Activated T-cell treated with anti-CD3 and anti-CD28 coated beads, Interleukin-2, amount 50 U/mL, for 72 hours (primary cell): ENCODE measurements around the gene MOB3B. TPM values are rescaled to one million over a fixed set of nuclear protein-coding genes. Genes with fewer than 3 reads are reported as not detected.
"Not testable (repeated sequence)": the region's sequence is repeated elsewhere in the genome, so short reads cannot be mapped to it uniquely, and the experiment has no call there.

ENCODE experiments used
- ATAC-seq, 2 donors: fragments of 150-1000 bp; cut with Tn5 transposase; replicated peaks in 1 of 2; 2 replicates each; pipeline ENCODE4 v1.10.0; 2021; ENCODE audit warnings: moderate library complexity in 2 of 2, mild to moderate bottlenecking in 1 of 2
- DNase-seq, 2 donors: peaks; one replicate each; pipeline ENCODE4 v3.0.0; 2021 to 2022; ENCODE audit warnings: mixed read lengths in 1 of 2
- H3K27ac Mint-ChIP-seq: one replicate; pipeline ENCODE4 v1.8.0; 2022; ENCODE audit warnings: mild to moderate bottlenecking, moderate library complexity, mixed read lengths
- H3K27me3 Mint-ChIP-seq: one replicate; pipeline ENCODE4 v1.8.0; 2022; ENCODE audit warnings: low read depth, mixed read lengths
- H3K36me3 Mint-ChIP-seq, 2 donors: one replicate each; pipeline ENCODE4 v1.8.0; 2022; ENCODE audit warnings: mixed read lengths in 2 of 2, mild to moderate bottlenecking in 1 of 2; ENCODE audit not compliant: insufficient read depth in 2 of 2
- H3K4me1 Mint-ChIP-seq: one replicate; pipeline ENCODE4 v1.8.0; 2022; ENCODE audit warnings: low read depth, mixed read lengths
- H3K4me3 Mint-ChIP-seq, 2 donors: one replicate each; pipeline ENCODE4 v1.8.0; 2022; ENCODE audit warnings: mild to moderate bottlenecking in 2 of 2, mixed read lengths in 2 of 2, moderate library complexity in 2 of 2
- H3K9me3 Mint-ChIP-seq, 2 donors: one replicate each; pipeline ENCODE4 v1.8.0; 2022; ENCODE audit warnings: mixed read lengths in 2 of 2
- total RNA-seq, 2 donors: library from RNA; stranded (reverse); gene quantifications; one replicate each; pipeline ENCODE4 v1.2.3, GENCODE V29; 2022

MOB3B gene
- total RNA-seq, 2 donors from 2014 or later, result 1.3 to 1.6 TPM

DNA sequence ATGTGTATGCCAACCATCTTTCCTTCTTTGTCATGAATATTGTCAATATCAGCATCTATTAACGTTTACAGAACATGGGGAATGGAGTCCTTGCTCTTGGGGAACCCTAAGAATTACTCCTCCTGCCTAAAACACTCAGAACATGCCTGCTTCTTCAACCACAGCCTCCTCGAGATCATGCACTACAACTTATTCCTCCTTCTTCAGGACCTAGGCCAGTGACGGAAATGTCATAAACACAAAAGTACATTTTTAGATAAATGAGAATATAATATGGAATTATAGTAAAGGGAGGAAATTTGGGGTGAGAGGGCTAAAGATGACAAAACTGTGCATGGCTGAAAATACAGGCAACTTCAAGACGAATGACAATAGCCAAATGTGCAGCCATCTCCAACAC lies 8.6 kb downstream of the MOB3B start:
- DNase-seq (no peak), ATAC-seq (no peak)
- Mint-ChIP-seq H3K4me3 (no peak overlapping the region), H3K4me1 (peaks cover 9% of the 10 kb centered on the region), H3K27me3 (no peaks in the 10 kb centered on the region), H3K27ac (no peak overlapping the region), H3K36me3 (no peaks in the 10 kb centered on the region), H3K9me3 (no peaks in the 10 kb centered on the region)

DNA sequence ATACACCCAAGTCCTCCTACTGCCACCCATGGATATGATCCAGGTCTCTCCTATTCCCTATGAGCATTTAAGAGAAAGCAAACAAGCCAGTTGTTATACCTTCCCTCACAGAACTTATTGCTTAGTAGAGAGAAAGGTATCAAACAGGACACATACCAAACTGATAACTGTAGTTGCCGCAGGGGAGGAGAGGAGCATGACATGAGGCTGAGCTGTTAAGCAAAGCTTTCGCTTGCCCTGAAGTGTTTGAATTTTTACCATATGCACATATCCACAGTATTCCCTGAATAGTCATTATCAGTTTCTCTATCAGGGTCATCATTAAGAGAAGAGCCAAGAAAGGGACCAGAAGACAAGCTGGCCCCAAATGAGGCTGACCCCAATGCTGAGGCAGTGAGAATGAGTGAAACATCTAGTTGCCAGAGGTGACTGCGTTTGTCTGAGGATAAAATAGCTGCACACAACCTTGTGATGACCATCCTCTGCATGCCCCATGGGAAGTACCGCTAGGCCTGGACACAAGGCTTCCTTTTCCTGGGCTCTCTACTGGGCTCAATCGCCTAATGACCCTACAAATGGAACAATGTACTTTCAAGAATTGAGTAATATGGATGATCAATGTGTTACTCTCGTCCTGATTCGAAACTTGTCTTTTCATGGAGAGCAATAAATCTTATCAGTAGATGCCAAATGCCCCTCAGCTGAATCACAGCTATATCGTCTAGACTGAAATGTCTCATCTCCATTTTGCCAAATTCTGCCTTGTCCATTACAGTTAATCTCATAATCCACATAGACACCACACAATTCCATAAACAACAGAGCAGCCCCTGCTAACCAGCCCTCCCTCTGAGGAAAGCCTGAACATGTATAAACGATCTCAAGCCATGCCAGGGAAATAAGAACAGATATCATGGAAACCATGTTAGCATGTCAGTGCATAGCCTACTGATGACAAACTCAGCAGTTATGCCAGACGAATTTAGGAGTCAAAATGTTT lies 9.8 kb downstream of the MOB3B start:
- Mint-ChIP-seq H3K36me3 (no peaks in the 10 kb centered on the region), H3K4me3 (no peak overlapping the region), H3K9me3 (no peaks in the 10 kb centered on the region), H3K27ac (no peak overlapping the region), H3K27me3 (no peaks in the 10 kb centered on the region), H3K4me1 (peaks cover 5% of the 10 kb centered on the region)
- no peak for DNase-seq
- ATAC-seq, result no peak

DNA sequence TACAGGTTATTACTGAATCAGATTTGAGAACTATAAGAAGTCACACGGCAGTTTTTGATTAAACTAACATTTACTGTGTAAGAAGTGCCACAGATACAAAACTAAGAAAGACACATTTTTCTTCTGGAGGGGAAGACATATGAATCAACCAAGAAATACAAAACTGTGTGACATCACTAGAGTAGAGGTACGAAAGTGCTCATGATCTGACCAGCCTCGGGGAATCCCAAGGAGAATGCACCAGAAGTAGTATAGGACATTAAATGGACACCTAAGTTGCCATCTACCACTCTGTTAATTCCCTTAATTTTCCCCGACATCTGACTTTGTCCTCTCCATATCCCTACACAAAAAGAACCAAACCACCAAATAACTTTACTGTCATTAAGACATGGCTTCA lies 10.8 kb downstream of the MOB3B start:
- H3K4me1 Mint-ChIP-seq, result no peaks in the 10 kb centered on the region
- H3K27me3 Mint-ChIP-seq, result no peaks in the 10 kb centered on the region
- no peak overlapping the region for H3K4me3 Mint-ChIP-seq
- no peaks in the 10 kb centered on the region for H3K36me3 Mint-ChIP-seq
- H3K9me3 Mint-ChIP-seq, result no peaks in the 10 kb centered on the region
- DNase-seq (no peak), ATAC-seq (no peak)
- no peak overlapping the region for H3K27ac Mint-ChIP-seq

DNA sequence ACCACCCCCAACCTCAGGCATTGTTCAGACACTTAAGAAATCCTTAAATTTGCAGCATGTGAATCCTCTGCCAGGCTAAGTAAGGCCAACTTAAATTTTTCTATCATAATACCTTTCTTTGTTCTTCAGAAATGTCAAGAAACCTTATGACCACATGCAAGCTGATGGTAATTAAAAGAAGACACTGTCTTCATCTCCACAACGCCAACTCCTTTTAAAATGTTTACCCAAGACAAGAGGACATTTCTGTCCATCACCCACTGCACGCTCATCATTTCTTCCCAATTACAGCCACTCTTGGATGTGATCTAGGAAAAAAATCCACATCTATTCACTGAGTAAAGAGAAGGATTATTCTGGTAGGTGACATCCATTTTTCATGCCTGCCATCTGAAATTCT lies 11.6 kb downstream of the MOB3B start:
- no peaks in the 10 kb centered on the region for H3K36me3 Mint-ChIP-seq
- no peak for ATAC-seq
- no peaks in the 10 kb centered on the region for H3K9me3 Mint-ChIP-seq
- no peaks in the 10 kb centered on the region for H3K27me3 Mint-ChIP-seq
- no peak overlapping the region for H3K27ac Mint-ChIP-seq
- H3K4me1 Mint-ChIP-seq, result no peaks in the 10 kb centered on the region
- H3K4me3 Mint-ChIP-seq, result no peak overlapping the region
- DNase-seq, result no peak

DNA sequence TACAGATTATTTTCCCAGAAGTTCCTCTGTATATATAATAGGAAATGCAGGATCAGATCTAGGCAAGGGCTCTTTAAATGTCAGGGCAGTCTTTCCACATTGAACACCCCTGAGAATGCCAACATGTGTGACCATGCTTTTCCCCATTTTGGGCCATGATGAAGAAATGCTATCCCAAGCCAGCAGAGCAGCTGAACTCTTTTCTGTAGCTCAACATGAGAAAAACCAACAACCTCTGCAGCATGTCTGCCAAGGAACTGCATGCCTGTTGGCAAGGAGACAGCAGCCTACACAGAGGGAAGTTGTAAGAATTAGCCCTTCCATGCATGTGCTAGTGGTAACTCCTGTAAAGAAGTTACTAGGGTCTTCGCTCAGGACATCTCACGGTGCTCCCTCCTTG lies 15.1 kb downstream of the MOB3B start:
- Mint-ChIP-seq H3K36me3 (no peaks in the 10 kb centered on the region), H3K4me1 (no peaks in the 10 kb centered on the region), H3K27me3 (no peaks in the 10 kb centered on the region), H3K4me3 (no peak overlapping the region), H3K27ac (no peak overlapping the region), H3K9me3 (no peaks in the 10 kb centered on the region)
- no peak for ATAC-seq
- no peak for DNase-seq

DNA sequence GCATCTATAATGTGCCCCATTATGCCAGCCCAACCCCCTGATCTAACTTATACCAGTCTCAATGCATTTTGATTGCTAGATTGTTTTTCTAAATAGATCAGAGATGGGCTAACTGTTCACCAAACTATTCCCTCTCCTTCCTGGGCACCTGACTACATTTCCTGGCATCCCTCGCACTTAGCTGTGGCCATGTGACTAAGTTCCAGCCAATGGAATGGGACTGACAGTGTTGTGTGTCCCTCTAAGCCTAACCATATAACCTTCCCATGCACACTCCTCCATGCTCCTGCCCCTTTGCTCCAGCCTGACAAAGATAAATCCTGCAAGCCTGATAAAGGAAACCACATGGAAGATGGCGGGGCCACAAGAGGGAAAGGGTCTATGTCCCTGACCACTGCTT lies 17.8 kb downstream of the MOB3B start:
- Mint-ChIP-seq H3K4me1 (no peaks in the 10 kb centered on the region), H3K9me3 (no peaks in the 10 kb centered on the region), H3K36me3 (no peaks in the 10 kb centered on the region), H3K27ac (no peak overlapping the region), H3K27me3 (no peaks in the 10 kb centered on the region), H3K4me3 (no peak overlapping the region)
- DNase-seq (no peak), ATAC-seq (no peak)

DNA sequence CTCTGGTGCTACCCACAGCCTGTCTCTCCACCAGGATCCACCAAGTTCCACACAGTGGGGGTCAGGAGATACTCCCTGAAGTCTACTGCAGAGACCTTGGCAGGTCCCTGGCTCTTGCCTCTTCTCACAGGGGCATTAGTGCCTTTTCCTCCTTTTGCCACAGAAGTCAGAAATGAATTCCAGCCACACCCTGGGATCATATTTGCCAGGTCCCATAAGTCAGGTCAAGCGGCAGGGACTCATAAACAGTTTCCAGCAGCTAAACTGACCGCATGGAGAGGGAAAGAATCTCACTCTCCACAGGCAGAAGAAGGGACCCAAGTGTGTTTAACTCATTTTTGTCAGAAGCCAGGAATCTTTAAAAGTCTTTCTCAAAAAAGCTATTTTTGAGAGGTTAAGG lies 18.8 kb downstream of the MOB3B start:
- Mint-ChIP-seq H3K4me1 (peaks cover 7% of the 10 kb centered on the region), H3K4me3 (no peak overlapping the region), H3K9me3 (no peaks in the 10 kb centered on the region), H3K27me3 (no peaks in the 10 kb centered on the region), H3K27ac (no peak overlapping the region), H3K36me3 (no peaks in the 10 kb centered on the region)
- DNase-seq (no peak), ATAC-seq (no peak)

DNA sequence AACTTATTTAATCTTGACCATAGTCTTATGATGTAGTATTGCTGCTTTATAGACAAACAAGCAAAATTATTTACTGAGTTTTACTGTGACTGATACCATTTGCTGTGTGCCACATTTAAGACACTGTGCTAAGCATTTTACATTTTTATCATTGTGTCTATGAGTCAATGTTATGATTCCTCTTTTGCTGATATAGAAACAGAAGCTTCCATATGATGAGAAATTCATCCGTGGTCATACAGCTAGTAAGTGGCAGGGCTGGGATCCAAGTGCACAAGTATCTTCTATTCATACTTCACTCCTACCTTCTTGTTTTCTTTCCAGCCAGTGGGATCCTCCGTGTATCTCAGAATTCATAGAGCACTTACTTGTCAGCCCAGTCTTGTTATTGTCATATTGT lies 22.6 kb downstream of the MOB3B start:
- H3K4me1 Mint-ChIP-seq, result peaks cover 21% of the 10 kb centered on the region
- no peaks in the 10 kb centered on the region for H3K27me3 Mint-ChIP-seq
- no peaks in the 10 kb centered on the region for H3K36me3 Mint-ChIP-seq
- H3K27ac Mint-ChIP-seq, result no peak overlapping the region
- ATAC-seq (no peak), DNase-seq (no peak)
- H3K9me3 Mint-ChIP-seq, result no peaks in the 10 kb centered on the region
- H3K4me3 Mint-ChIP-seq, result no peak overlapping the region

DNA sequence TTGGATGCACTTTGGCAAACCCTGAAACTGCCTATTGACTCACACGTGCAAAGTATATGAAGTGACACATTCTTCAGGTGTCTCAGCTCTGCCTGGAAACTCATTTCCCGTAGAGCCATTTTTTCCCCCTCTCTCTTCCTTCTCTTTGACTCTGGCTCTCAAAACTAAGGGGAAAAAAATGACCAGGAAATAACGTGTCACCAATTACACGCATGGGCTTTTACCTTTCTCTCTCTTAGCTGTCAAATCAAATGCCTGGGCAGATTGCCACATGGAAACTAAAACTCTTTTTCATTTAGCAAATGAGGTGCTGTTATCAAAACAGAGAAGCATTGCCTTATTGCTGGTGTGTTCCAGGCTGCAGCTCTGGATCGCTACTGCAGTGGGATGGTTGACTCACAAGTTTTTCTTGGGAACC lies 23.9 kb downstream of the MOB3B start:
- Mint-ChIP-seq H3K27me3 (no peaks in the 10 kb centered on the region), H3K9me3 (peaks cover 2% of the 10 kb centered on the region in 2 donors), H3K4me1 (peaks cover 21% of the 10 kb centered on the region), H3K27ac (no peak overlapping the region), H3K36me3 (peaks cover 0 to 2% of the 10 kb centered on the region in 2 donors), H3K4me3 (no peak overlapping the region)
- ATAC-seq (peak; percentile 63 to 68), DNase-seq (no peak)

DNA sequence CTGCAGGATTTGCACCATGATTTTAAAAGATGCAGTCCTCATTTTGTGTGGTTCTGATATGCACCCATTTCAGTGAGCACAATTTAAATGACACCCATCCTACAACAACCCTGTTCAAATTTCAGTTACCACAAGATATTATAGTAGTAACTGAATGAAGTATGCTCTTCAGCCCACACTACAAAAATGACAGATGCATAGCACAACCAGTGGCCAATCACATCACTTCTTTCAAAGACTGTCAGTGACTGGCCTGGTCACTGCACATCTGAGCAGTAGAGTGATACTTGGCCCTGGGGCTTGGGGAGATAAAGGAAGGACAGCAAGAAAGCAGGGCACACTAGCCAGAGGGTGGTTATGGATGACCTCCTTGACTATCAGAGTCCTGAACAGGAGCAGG lies 25.4 kb downstream of the MOB3B start:
- Mint-ChIP-seq H3K9me3 (peaks cover 2% of the 10 kb centered on the region in 2 donors), H3K36me3 (peaks cover 0 to 2% of the 10 kb centered on the region in 2 donors), H3K27ac (no peak overlapping the region), H3K27me3 (no peaks in the 10 kb centered on the region), H3K4me1 (peaks cover 32% of the 10 kb centered on the region), H3K4me3 (no peak overlapping the region)
- ATAC-seq, result peak; percentile 65 to 76
- no peak for DNase-seq

DNA sequence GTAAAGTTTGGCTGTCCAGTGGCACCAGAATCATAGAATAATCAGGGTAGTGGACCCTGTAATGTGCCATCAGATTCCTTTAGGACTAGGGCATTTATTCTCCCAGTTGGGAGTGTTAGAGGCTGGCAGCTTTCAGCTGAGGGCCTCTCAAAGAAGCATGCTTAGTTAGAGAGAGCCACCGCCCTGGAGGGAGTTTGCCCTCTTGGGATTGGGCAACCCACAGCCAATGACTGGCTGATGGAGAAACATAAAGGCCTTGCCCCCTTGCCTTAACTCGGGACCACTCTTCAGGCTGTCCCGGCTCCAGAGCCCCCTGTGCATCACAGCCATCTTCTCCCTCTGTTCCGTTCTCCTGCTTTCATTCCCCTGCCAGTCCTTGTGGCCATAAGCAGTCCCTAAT lies 26.0 kb downstream of the MOB3B start:
- Mint-ChIP-seq H3K4me1 (peaks cover 35% of the 10 kb centered on the region), H3K27ac (no peak overlapping the region), H3K36me3 (peaks cover 0 to 2% of the 10 kb centered on the region in 2 donors), H3K4me3 (no peak overlapping the region), H3K9me3 (peaks cover 2% of the 10 kb centered on the region in 2 donors), H3K27me3 (no peaks in the 10 kb centered on the region)
- ATAC-seq, result no peak
- DNase-seq, result no peak

DNA sequence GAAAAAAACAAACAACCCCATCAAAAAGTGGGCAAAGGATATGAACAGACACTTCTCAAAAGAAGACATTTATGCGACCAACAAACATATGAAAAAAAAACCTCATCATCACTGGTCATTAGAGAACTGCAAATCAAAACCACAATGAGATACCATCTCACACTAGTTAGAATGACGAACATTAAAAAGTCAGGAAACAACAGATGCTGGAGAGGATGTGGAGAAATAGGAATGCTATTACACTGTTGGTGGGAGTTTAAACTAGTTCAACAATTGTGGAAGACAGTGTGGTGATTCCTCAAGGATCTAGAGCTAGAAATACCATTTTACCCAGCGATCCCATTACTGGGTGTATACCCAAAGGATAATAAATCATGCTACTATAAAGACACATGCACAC lies 28.7 kb downstream of the MOB3B start:
- not testable (repeated sequence) for H3K27ac Mint-ChIP-seq, H3K4me3 Mint-ChIP-seq, H3K27me3 Mint-ChIP-seq, H3K9me3 Mint-ChIP-seq, H3K36me3 Mint-ChIP-seq, ATAC-seq, DNase-seq
- peaks cover 29% of the 10 kb centered on the region for H3K4me1 Mint-ChIP-seq

DNA sequence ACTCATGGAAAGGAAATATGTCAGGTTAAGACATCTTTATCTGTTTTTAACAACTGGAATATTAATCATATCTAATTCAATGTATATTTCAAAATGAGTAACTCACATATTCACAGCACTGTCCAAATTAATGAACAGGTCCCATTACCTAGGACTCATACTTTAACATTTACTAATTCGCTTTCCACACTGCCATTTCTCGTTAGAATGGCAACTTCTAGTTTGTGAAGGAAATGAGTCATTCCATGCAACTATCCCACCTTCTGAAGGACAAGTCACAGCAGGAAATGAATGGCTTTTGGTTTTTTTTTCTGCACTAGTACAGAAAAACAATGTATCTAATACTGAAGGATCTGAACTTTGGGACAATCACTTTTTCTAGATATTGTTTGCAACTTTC lies 30.2 kb downstream of the MOB3B start:
- Mint-ChIP-seq H3K36me3 (peaks cover 0 to 2% of the 10 kb centered on the region in 2 donors), H3K4me1 (peaks cover 23% of the 10 kb centered on the region), H3K27me3 (no peaks in the 10 kb centered on the region), H3K9me3 (peaks cover 2% of the 10 kb centered on the region in 2 donors), H3K27ac (no peak overlapping the region), H3K4me3 (no peak overlapping the region)
- peak; percentile 72 to 74 for ATAC-seq
- no peak for DNase-seq
